Breast epithelium (tissue), 4 donors: ENCODE results near the gene PAAF1. TPM values are rescaled to one million over a fixed set of nuclear protein-coding genes. Genes with fewer than 3 reads are reported as not detected.
A peak's percentile ranks its signal among the peaks of the same experiment; 100 is the strongest.

ENCODE experiments used
- DNase-seq, 2 donors: peaks; one replicate each; pipeline ENCODE4 v3.0.0-alpha.2; 2019; ENCODE audit warnings: low spot score in 2 of 2
- H3K27ac ChIP-seq, 2 donors: fragments of 200-600 bp; sonication (generic) in 1 of 2; one replicate each; pipeline ENCODE4 v1.5.1; 2016 to 2019; ENCODE audit warnings: mild to moderate bottlenecking in 1 of 2
- H3K27me3 ChIP-seq, 2 donors: fragments of 200-600 bp; sonication (generic) in 1 of 2; one replicate each; pipeline versions ENCODE4 v1.5.1 to v1.6.0; 2017 to 2019; ENCODE audit warnings: control low read depth in 1 of 2, mild to moderate bottlenecking in 1 of 2
- H3K36me3 ChIP-seq: fragments of 200-600 bp; one replicate; pipeline ENCODE4 v1.5.1; 2019
- H3K4me1 ChIP-seq, 2 donors: fragments of 200-600 bp; sonication (generic); one replicate each; pipeline ENCODE4 v1.5.1; 2016 to 2019; ENCODE audit warnings: control low read depth in 1 of 2
- H3K4me3 ChIP-seq, 3 donors: fragments of 200-600 bp; sonication (generic); 1 replicate in 2 of 3; 2 replicates in 1 of 3; pipeline ENCODE4 v1.5.1; 2016 to 2019; ENCODE audit warnings: mild to moderate bottlenecking in 3 of 3, moderate library complexity in 2 of 3
- H3K9me3 ChIP-seq, 2 donors: fragments of 200-600 bp; sonication (generic) in 1 of 2; one replicate each; pipeline ENCODE4 v1.5.1; 2016 to 2019; ENCODE audit warnings: control low read depth in 1 of 2
- CTCF ChIP-seq, 3 donors: fragments of 450-650 bp; IDR thresholded peaks; one replicate each; pipeline ENCODE4 v1.5.1; 2016 to 2017; ENCODE audit warnings: antibody characterized with exemption in 3 of 3, mild to moderate bottlenecking in 3 of 3, moderate library complexity in 3 of 3
- POLR2A ChIP-seq: fragments of 450-650 bp; IDR thresholded peaks from one replicate; pipeline ENCODE4 v1.6.1; 2016; ENCODE audit warnings: antibody characterized with exemption, mild to moderate bottlenecking, moderate library complexity
- POLR2AphosphoS5 ChIP-seq, 3 donors: sonication (generic); formaldehyde crosslinking; IDR thresholded peaks; one replicate each; pipeline ENCODE4 v1.6.1; 2017; ENCODE audit warnings: antibody characterized with exemption in 3 of 3
- intact Hi-C: fragments of 100-400 bp; cut with DNase I; formaldehyde crosslinking; loops from one replicate; pipeline ENCODE4 v1.15.1; 2023; ENCODE audit warnings: low total_unique reads
- total RNA-seq, 3 donors: library from RNA; depleted of rRNA; stranded (reverse); fragments of >200 nt; gene quantifications; one replicate each; pipeline ENCODE4 v1.1.0, GENCODE V29; 2016

Gene PAAF1
- 10 to 100 TPM in 1 of 3 donors, 1 to 10 TPM in 2; 8.5 to 19.0 (median 9.5) TPM for total RNA-seq

GRCh38 chr11:73876424-73877310 lies at the start of gene PAAF1, which contains the start of gene COA4:
Gene PAAF1, plus strand, starts transcription at chr11:73876999. Its CDS starts 23 bp downstream, at chr11:73877022.
Gene COA4, minus strand, starts transcription at chr11:73876846. Its CDS starts 3,468 bp downstream, at chr11:73873378.
- H3K36me3 ChIP-seq, result peaks cover 10% of the 10 kb centered on the region
- intact Hi-C loops, result no loop called here
- H3K4me1 ChIP-seq, result no peaks in the 10 kb centered on the region
- no peaks in the 10 kb centered on the region for H3K9me3 ChIP-seq
- no peaks in the 10 kb centered on the region for H3K27me3 ChIP-seq
- H3K4me3 ChIP-seq, result peak within 1 kb of the TSS; percentile 62 to 84 (median 71)
- DNase-seq, result peak; percentile 89 to 90
- H3K27ac ChIP-seq, result peak within 1 kb of the TSS; percentile 88 to 92
- TF ChIP-seq CTCF (IDR thresholded peaks at IDR 0.05) (no peak), POLR2A (peak; percentile 8), POLR2AphosphoS5 (IDR thresholded peaks at IDR 0.05) (peak; percentile 62 to 94 (median 70))

- H3K36me3 ChIP-seq, result no peaks in the 10 kb centered on the region
- H3K9me3 ChIP-seq, result no peaks in the 10 kb centered on the region
Observed at GRCh38 chr11:73830261-73830660, 46.5 kb upstream of the PAAF1 start.

GRCh38 chr11:73833067-73833466 lies 43.7 kb upstream of the PAAF1 start:
- intact Hi-C loops, result no loop called here
- Histone ChIP-seq H3K4me1 (no peaks in the 10 kb centered on the region), H3K4me3 (no peak overlapping the region), H3K36me3 (no peaks in the 10 kb centered on the region), H3K9me3 (no peaks in the 10 kb centered on the region), H3K27me3 (no peaks in the 10 kb centered on the region), H3K27ac (no peak overlapping the region)
- no peak for DNase-seq
- no peak for TF ChIP-seq POLR2AphosphoS5 (IDR thresholded peaks at IDR 0.05)
- TF ChIP-seq CTCF (IDR thresholded peaks at IDR 0.05), result no peak
- TF ChIP-seq POLR2A, result no peak

More at GRCh38 chr11:73830261-73830660, 46.5 kb upstream of the PAAF1 start:
- TF ChIP-seq POLR2AphosphoS5 (IDR thresholded peaks at IDR 0.05) (no peak), CTCF (IDR thresholded peaks at IDR 0.05) (no peak), POLR2A (no peak)
- no peak for DNase-seq
- Histone ChIP-seq H3K4me3 (no peak overlapping the region), H3K4me1 (no peaks in the 10 kb centered on the region), H3K27me3 (no peaks in the 10 kb centered on the region), H3K27ac (no peak overlapping the region)
- intact Hi-C loops, result no loop called here

- intact Hi-C loops, result no loop called here
- TF ChIP-seq POLR2AphosphoS5 (IDR thresholded peaks at IDR 0.05), result no peak
- TF ChIP-seq POLR2A, result no peak
- TF ChIP-seq CTCF (IDR thresholded peaks at IDR 0.05), result no peak
- Histone ChIP-seq H3K4me3 (no peak overlapping the region), H3K9me3 (no peaks in the 10 kb centered on the region), H3K4me1 (no peaks in the 10 kb centered on the region), H3K27me3 (no peaks in the 10 kb centered on the region), H3K36me3 (no peaks in the 10 kb centered on the region), H3K27ac (no peak overlapping the region)
- DNase-seq, result no peak
Observed at GRCh38 chr11:73838443-73839122, 38.2 kb upstream of the PAAF1 start.

GRCh38 chr11:73839123-73839457 lies 37.7 kb upstream of the PAAF1 start:
- no peaks in the 10 kb centered on the region for H3K27me3 ChIP-seq
- intact Hi-C loops, result no loop called here
- no peak for DNase-seq
- H3K9me3 ChIP-seq, result no peaks in the 10 kb centered on the region
- no peaks in the 10 kb centered on the region for H3K4me1 ChIP-seq
- H3K4me3 ChIP-seq, result no peak overlapping the region
- no peak for TF ChIP-seq POLR2A
- no peak for TF ChIP-seq POLR2AphosphoS5 (IDR thresholded peaks at IDR 0.05)
- no peak for TF ChIP-seq CTCF (IDR thresholded peaks at IDR 0.05)
- H3K27ac ChIP-seq, result no peak overlapping the region
- no peaks in the 10 kb centered on the region for H3K36me3 ChIP-seq
